Measurements from ENCODE around the gene TMOD2.

GRCh38 chr15:51766341-51766740, 14.9 kb downstream of the TMOD2 start:
- TF ChIP-seq TCF7L2 (IDR thresholded peaks at IDR 0.05; ENCODE audit: borderline replicate concordance, extremely low read depth, insufficient read depth, insufficient read length) (no peak), CTCF (IDR thresholded peaks at IDR 0.05 in 2 of 3, conservative IDR thresholded peaks at IDR 0.05 in 1 of 3; ENCODE audit: borderline replicate concordance in 1 of 3, insufficient read depth in 1 of 3, low read depth in 2 of 3, low read length in 2 of 3) (no peak), EZH2 (IDR thresholded peaks at IDR 0.05) (no peak), RAD21 (IDR thresholded peaks at IDR 0.05; ENCODE audit: low read depth) (no peak), MAX (IDR thresholded peaks at IDR 0.05) (no peak), ATF3 (IDR thresholded peaks at IDR 0.05) (no peak)
